Liver (tissue), 9 donors: ENCODE data around the gene VWC2. TPM values are rescaled to one million over a fixed set of nuclear protein-coding genes. Genes with fewer than 3 reads are reported as not detected.

Source experiments
- DNase-seq: peaks from one replicate; pipeline ENCODE4 v3.0.0-alpha.2; 2017; ENCODE audit warnings: low spot score
- H3K27ac ChIP-seq, 2 donors: one replicate each; pipeline ENCODE4 v1.7.0; 2013; ENCODE audit warnings: inconsistent platforms in 2 of 2, low read length in 2 of 2, control low read depth in 1 of 2, low read depth in 1 of 2, mild to moderate bottlenecking in 1 of 2
- H3K27me3 ChIP-seq, 4 donors: one replicate each; pipeline versions ENCODE4 v1.6.1 to v1.7.0; 2013; ENCODE audit warnings: low read length in 3 of 4, inconsistent platforms in 1 of 4, mild to moderate bottlenecking in 1 of 4, moderate library complexity in 1 of 4; ENCODE audit not compliant: control insufficient read depth in 4 of 4, insufficient read depth in 4 of 4
- H3K36me3 ChIP-seq, 4 donors: one replicate each; pipeline versions ENCODE4 v1.6.1 to v1.7.0; 2013; ENCODE audit warnings: low read length in 3 of 4, mild to moderate bottlenecking in 3 of 4, low read depth in 1 of 4, moderate library complexity in 1 of 4; ENCODE audit not compliant: control insufficient read depth in 4 of 4, insufficient read depth in 3 of 4
- H3K4me1 ChIP-seq, 4 donors: one replicate each; pipeline versions ENCODE4 v1.6.1 to v1.7.0; 2013; ENCODE audit warnings: low read length in 3 of 4, mild to moderate bottlenecking in 3 of 4, moderate library complexity in 1 of 4; ENCODE audit not compliant: control insufficient read depth in 4 of 4, insufficient read depth in 4 of 4
- H3K4me3 ChIP-seq, 3 donors: one replicate each; pipeline versions ENCODE4 v1.6.1 to v1.7.0; 2013; ENCODE audit warnings: low read length in 3 of 3, control low read depth in 1 of 3, low read depth in 1 of 3, mild to moderate bottlenecking in 1 of 3
- H3K9ac ChIP-seq, 2 donors: one replicate each; pipeline ENCODE4 v1.7.0; 2013; ENCODE audit warnings: low read length in 2 of 2, mild to moderate bottlenecking in 2 of 2, moderate library complexity in 2 of 2, control low read depth in 1 of 2, low read depth in 1 of 2
- H3K9me3 ChIP-seq, 4 donors: one replicate each; pipeline versions ENCODE4 v1.6.1 to v1.7.0; 2013; ENCODE audit warnings: low read length in 3 of 4; ENCODE audit not compliant: control insufficient read depth in 4 of 4
- FOXA1 ChIP-seq: IDR thresholded peaks from 2 replicates; pipeline ENCODE4 v1.6.1; 2016; ENCODE audit warnings: antibody characterized with exemption
- FOXA2 ChIP-seq: IDR thresholded peaks from 2 replicates; pipeline ENCODE4 v1.6.1; 2016; ENCODE audit warnings: antibody characterized with exemption
- GABPA ChIP-seq, 2 donors: IDR thresholded peaks in 1 of 2; conservative IDR thresholded peaks in 1 of 2; 2 replicates each; pipeline ENCODE4 v1.6.1; 2016; ENCODE audit warnings: antibody characterized with exemption in 2 of 2, mild to moderate bottlenecking in 1 of 2, moderate library complexity in 1 of 2
- HNF4A ChIP-seq, 2 donors: conservative IDR thresholded peaks; 2 replicates each; pipeline ENCODE4 v1.6.1; 2016; ENCODE audit warnings: antibody characterized with exemption in 2 of 2, mild to moderate bottlenecking in 2 of 2
- HNF4G ChIP-seq: IDR thresholded peaks from 2 replicates; pipeline ENCODE4 v1.6.1; 2016; ENCODE audit warnings: antibody characterized with exemption
- JUND ChIP-seq, 2 donors: IDR thresholded peaks; 2 replicates each; pipeline ENCODE4 v1.6.1; 2016; ENCODE audit warnings: antibody characterized with exemption in 2 of 2
- NR2F2 ChIP-seq: IDR thresholded peaks from 2 replicates; pipeline ENCODE4 v1.6.1; 2016; ENCODE audit warnings: antibody characterized with exemption
- RAD21 ChIP-seq, 2 donors: IDR thresholded peaks; 2 replicates each; pipeline ENCODE4 v1.6.1; 2016; ENCODE audit warnings: antibody characterized with exemption in 2 of 2, mild to moderate bottlenecking in 2 of 2
- RXRA ChIP-seq, 2 donors: IDR thresholded peaks; 2 replicates each; pipeline ENCODE4 v1.6.1; 2017 to 2018; ENCODE audit warnings: antibody characterized with exemption in 2 of 2, mild to moderate bottlenecking in 1 of 2
- SP1 ChIP-seq: IDR thresholded peaks from 2 replicates; pipeline ENCODE4 v1.6.1; 2018; ENCODE audit warnings: antibody characterized with exemption, mild to moderate bottlenecking
- TAF1 ChIP-seq: conservative IDR thresholded peaks from 2 replicates; pipeline ENCODE4 v1.6.1; 2016; ENCODE audit warnings: antibody characterized with exemption, mild to moderate bottlenecking
- YY1 ChIP-seq: IDR thresholded peaks from 2 replicates; pipeline ENCODE4 v1.6.1; 2016; ENCODE audit warnings: antibody characterized with exemption, mild to moderate bottlenecking
- WGBS: extraction: QIAGEN DNeasy Blood & Tissue Kit; methylation state at CpG from one replicate; pipeline ENCODE4 v1.1.7; 2013; 5-methylcytosine and 5-hydroxymethylcytosine counted together
- polyA plus RNA-seq, 2 donors: library from polyadenylated mRNA; stranded (reverse) in 1 of 2; unstranded in 1 of 2; fragments of 200-250 nt in 1 of 2; fragments of >200 nt in 1 of 2; fragmentation: Nextera tagmentation in 1 of 2; extraction: Ambion mirVana in 1 of 2; gene quantifications; one replicate each; pipeline versions ENCODE4 v1.2.1 to v1.2.3, GENCODE V29; 2013 to 2015
- total RNA-seq, 2 donors: library from RNA; depleted of rRNA; stranded (reverse); fragments of >200 nt; gene quantifications; one replicate each; pipeline ENCODE4 v1.2.3, GENCODE V29; 2014
- TF ChIP-seq, protein P1 (sequence below): fragments of 150-350 bp; IDR thresholded peaks from 2 replicates; pipeline ENCODE4 v1.5.1; 2017; ENCODE audit warnings: improper control_type of control experiment, low read depth, low read length; ENCODE audit not compliant: missing input control
- TF ChIP-seq, protein P2 (sequence below): IDR thresholded peaks from 2 replicates; pipeline ENCODE4 v1.6.1; 2016; ENCODE audit warnings: antibody characterized with exemption
- TF ChIP-seq, protein P3 (sequence below): IDR thresholded peaks from 2 replicates; pipeline ENCODE4 v1.6.1; 2016; ENCODE audit warnings: antibody characterized with exemption, mild to moderate bottlenecking
- donor health status: healthy.
- donor health status: healthy.
- donor health status: healthy.
- donor health status: healthy.
- donor health status: healthy.

The VWC2 gene
- total and polyA plus RNA-seq, 4 donors, result not detected

DNA sequence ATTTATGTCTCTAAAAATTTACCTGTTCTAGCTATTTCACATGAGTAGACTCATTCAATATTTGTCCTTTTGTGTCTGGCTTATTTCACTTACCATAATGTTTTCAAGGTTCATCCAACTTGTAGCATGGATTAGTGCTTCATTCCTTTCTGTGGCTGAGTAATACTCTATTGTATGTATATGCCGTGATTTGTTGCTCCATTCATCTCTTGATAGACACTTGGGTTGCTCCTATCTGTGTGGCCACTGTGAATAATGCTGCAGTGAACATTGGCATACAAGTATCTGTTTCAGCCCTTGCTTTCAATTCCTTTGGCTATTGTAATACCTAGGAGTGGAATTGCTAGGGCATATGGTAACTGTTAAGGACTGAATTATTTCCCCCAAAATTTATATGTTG is 86.9 kb downstream of the VWC2 start:
- TF ChIP-seq RAD21 (IDR thresholded peaks at IDR 0.05) (no peak), HNF4G (no peak), JUND (IDR thresholded peaks at IDR 0.05) (no peak)
- TF ChIP-seq, protein P1, sequence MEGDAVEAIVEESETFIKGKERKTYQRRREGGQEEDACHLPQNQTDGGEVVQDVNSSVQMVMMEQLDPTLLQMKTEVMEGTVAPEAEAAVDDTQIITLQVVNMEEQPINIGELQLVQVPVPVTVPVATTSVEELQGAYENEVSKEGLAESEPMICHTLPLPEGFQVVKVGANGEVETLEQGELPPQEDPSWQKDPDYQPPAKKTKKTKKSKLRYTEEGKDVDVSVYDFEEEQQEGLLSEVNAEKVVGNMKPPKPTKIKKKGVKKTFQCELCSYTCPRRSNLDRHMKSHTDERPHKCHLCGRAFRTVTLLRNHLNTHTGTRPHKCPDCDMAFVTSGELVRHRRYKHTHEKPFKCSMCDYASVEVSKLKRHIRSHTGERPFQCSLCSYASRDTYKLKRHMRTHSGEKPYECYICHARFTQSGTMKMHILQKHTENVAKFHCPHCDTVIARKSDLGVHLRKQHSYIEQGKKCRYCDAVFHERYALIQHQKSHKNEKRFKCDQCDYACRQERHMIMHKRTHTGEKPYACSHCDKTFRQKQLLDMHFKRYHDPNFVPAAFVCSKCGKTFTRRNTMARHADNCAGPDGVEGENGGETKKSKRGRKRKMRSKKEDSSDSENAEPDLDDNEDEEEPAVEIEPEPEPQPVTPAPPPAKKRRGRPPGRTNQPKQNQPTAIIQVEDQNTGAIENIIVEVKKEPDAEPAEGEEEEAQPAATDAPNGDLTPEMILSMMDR, result no peak
- peaks cover 0 to 3% (median 0%) of the 10 kb centered on the region in 4 donors for H3K27me3 ChIP-seq
- no peak overlapping the region for H3K27ac ChIP-seq
- H3K9ac ChIP-seq, result no peak overlapping the region
- H3K9me3 ChIP-seq, result no peaks in the 10 kb centered on the region
- H3K4me1 ChIP-seq, result no peaks in the 10 kb centered on the region
- DNase-seq, result no peak
- no peak overlapping the region for H3K4me3 ChIP-seq
- 96% methylated on average over 1 of the region's 1 CpG for WGBS
- H3K36me3 ChIP-seq, result no peaks in the 10 kb centered on the region

DNA sequence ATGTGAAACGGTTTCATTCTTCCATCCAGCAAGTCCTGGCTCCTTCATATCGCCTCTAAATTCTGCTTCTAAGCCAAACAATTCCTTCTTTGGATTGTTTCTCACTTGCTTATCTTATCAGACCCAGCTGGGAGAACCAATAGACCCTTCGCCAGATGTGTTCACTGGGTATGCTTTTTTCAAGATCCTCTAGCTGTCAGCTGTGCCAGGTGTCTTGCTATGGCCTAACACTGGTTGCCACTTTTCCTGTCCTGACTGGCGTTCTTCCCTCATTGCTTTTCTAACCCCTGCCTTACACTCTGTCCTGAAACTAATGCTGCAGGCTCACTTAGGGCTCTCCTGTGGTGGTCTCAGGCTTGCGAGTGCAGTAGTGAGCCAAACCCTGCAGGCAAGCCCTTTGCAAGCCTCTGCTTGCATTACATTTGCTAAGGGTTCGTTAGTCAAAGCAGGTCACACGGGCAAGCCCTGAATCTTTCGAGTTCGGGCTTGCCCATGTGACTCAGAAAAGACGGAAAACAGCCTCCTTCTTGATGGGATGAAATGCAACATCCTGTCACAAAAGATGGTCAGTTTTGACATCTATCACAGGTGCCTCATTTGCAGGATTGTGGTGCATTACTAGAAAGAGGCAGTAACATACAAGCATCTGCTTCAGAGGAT is 92.8 kb downstream of the VWC2 start:
- Histone ChIP-seq H3K4me1 (no peaks in the 10 kb centered on the region), H3K27ac (no peak overlapping the region), H3K4me3 (no peak overlapping the region), H3K9ac (no peak overlapping the region), H3K36me3 (no peaks in the 10 kb centered on the region), H3K27me3 (peaks cover 0 to 6% (median 0%) of the 10 kb centered on the region in 4 donors), H3K9me3 (no peaks in the 10 kb centered on the region)
- 46% methylated on average over 10 of the region's 10 CpGs for WGBS
- DNase-seq, result no peak
- no peak for TF ChIP-seq RXRA (IDR thresholded peaks at IDR 0.05)
- no peak for TF ChIP-seq FOXA2
- no peak for TF ChIP-seq NR2F2
- TF ChIP-seq GABPA (IDR thresholded peaks at IDR 0.05 in 1 of 2, conservative IDR thresholded peaks at IDR 0.05 in 1 of 2), result no peak
- TF ChIP-seq, protein P1, result no peak

DNA sequence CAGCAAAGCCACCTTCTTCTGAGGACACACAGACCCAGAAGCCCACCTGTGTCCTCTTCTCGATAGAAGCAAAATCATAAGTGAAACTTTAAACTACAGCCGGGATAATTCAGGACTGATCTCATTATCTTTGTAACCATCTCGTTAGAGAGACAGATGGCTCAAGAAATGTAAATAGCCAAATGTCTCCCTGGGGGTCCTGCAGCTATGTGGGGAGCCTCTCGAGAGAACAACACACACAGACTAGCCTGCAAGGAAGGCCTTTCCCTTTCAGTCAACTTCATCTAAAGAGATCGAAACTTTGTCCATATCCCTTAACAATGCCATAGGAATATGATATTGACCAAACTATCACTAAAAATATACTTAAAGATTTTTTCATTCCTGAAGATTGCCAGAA is 93.5 kb downstream of the VWC2 start:
- H3K9me3 ChIP-seq, result no peaks in the 10 kb centered on the region
- no peak overlapping the region for H3K27ac ChIP-seq
- H3K27me3 ChIP-seq, result peaks cover 0 to 6% (median 0%) of the 10 kb centered on the region in 4 donors
- H3K4me1 ChIP-seq, result no peaks in the 10 kb centered on the region
- H3K4me3 ChIP-seq, result no peak overlapping the region
- no peak overlapping the region for H3K9ac ChIP-seq
- H3K36me3 ChIP-seq, result no peaks in the 10 kb centered on the region
- WGBS, result 37% methylated on average over 5 of the region's 5 CpGs
- DNase-seq, result no peak
- TF ChIP-seq FOXA1 (no peak), FOXA2 (no peak), YY1 (no peak), NR2F2 (no peak), SP1 (no peak), TAF1 (no peak), JUND (IDR thresholded peaks at IDR 0.05) (no peak), HNF4A (conservative IDR thresholded peaks at IDR 0.05) (no peak), HNF4G (no peak)
- TF ChIP-seq, protein P2, sequence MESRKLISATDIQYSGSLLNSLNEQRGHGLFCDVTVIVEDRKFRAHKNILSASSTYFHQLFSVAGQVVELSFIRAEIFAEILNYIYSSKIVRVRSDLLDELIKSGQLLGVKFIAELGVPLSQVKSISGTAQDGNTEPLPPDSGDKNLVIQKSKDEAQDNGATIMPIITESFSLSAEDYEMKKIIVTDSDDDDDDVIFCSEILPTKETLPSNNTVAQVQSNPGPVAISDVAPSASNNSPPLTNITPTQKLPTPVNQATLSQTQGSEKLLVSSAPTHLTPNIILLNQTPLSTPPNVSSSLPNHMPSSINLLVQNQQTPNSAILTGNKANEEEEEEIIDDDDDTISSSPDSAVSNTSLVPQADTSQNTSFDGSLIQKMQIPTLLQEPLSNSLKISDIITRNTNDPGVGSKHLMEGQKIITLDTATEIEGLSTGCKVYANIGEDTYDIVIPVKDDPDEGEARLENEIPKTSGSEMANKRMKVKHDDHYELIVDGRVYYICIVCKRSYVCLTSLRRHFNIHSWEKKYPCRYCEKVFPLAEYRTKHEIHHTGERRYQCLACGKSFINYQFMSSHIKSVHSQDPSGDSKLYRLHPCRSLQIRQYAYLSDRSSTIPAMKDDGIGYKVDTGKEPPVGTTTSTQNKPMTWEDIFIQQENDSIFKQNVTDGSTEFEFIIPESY, result no peak
- TF ChIP-seq, protein P1, result no peak
- TF ChIP-seq, protein P3, sequence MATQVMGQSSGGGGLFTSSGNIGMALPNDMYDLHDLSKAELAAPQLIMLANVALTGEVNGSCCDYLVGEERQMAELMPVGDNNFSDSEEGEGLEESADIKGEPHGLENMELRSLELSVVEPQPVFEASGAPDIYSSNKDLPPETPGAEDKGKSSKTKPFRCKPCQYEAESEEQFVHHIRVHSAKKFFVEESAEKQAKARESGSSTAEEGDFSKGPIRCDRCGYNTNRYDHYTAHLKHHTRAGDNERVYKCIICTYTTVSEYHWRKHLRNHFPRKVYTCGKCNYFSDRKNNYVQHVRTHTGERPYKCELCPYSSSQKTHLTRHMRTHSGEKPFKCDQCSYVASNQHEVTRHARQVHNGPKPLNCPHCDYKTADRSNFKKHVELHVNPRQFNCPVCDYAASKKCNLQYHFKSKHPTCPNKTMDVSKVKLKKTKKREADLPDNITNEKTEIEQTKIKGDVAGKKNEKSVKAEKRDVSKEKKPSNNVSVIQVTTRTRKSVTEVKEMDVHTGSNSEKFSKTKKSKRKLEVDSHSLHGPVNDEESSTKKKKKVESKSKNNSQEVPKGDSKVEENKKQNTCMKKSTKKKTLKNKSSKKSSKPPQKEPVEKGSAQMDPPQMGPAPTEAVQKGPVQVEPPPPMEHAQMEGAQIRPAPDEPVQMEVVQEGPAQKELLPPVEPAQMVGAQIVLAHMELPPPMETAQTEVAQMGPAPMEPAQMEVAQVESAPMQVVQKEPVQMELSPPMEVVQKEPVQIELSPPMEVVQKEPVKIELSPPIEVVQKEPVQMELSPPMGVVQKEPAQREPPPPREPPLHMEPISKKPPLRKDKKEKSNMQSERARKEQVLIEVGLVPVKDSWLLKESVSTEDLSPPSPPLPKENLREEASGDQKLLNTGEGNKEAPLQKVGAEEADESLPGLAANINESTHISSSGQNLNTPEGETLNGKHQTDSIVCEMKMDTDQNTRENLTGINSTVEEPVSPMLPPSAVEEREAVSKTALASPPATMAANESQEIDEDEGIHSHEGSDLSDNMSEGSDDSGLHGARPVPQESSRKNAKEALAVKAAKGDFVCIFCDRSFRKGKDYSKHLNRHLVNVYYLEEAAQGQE, result no peak
